ENCODE results near the gene EFHD1. TPM values are rescaled to one million over a fixed set of nuclear protein-coding genes. Genes with fewer than 3 reads are reported as not detected.
A peak's percentile ranks its signal among the peaks of the same experiment; 100 is the strongest.

EFHD1 gene
- total and polyA plus RNA-seq, 8 donors = 3.5 to 13.6 (median 5.0) TPM

DNA sequence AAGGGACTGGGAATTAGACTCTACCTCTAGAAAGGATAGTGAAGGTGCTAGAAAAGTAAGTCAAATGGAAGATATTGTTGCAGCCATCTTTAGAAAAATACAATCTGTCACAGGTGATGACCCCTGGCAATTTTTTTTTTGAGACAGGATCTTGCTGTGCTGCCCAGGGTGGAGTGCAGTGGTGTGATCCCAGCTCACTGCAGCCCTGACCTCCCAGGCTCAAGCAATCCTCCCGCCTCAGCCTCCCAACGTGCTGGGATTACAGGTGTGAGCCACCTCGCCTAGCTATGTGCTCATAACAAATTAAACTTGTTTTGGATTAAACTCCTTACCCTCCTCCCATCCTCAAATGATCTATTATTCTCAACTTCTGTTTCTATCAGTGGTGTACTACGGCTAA lies 59.9 kb downstream of the EFHD1 start:
- Histone ChIP-seq H3K36me3 (no peaks in the 10 kb centered on the region), H3K9me3 (no peaks in the 10 kb centered on the region), H3K27me3 (no peaks in the 10 kb centered on the region), H3K27ac (no peak overlapping the region), H3K4me1 (peaks cover 3 to 5% of the 10 kb centered on the region in 2 donors), H3K4me3 (no peak overlapping the region)
- ATAC-seq = no peak
- intact Hi-C loops (cut with DNase I) = no loop called here
- TF ChIP-seq, protein P1, sequence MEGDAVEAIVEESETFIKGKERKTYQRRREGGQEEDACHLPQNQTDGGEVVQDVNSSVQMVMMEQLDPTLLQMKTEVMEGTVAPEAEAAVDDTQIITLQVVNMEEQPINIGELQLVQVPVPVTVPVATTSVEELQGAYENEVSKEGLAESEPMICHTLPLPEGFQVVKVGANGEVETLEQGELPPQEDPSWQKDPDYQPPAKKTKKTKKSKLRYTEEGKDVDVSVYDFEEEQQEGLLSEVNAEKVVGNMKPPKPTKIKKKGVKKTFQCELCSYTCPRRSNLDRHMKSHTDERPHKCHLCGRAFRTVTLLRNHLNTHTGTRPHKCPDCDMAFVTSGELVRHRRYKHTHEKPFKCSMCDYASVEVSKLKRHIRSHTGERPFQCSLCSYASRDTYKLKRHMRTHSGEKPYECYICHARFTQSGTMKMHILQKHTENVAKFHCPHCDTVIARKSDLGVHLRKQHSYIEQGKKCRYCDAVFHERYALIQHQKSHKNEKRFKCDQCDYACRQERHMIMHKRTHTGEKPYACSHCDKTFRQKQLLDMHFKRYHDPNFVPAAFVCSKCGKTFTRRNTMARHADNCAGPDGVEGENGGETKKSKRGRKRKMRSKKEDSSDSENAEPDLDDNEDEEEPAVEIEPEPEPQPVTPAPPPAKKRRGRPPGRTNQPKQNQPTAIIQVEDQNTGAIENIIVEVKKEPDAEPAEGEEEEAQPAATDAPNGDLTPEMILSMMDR (IDR thresholded peaks at IDR 0.05) = no peak
- no peak for DNase-seq

DNA sequence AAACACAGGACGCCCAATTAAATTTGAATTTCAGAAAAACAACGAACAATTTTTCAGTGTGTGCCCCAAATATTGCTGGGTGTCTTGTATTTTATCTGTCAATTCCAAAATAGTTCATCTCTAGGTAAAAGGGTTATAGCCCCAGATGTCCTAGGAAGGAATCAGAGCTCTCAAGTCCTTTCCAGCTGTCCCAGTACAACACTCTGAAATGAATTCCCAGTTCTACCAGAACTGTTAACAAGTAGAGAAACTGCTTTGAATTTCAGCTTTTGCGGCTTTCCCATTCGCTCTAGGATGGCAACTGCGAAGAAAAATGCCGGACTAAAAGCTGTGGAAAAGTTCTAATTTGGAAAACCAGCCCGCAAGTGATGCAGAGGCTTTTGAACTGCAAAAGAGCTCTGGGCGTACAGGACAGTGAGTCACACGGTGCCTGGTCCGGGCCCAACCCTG lies 63.2 kb downstream of the EFHD1 start:
- DNase-seq (no peak), ATAC-seq (no peak)
- Histone ChIP-seq H3K27ac (peak overlapping the region; percentile 86 to 92), H3K9me3 (no peaks in the 10 kb centered on the region), H3K27me3 (no peaks in the 10 kb centered on the region), H3K4me3 (peak overlapping the region; percentile 97), H3K4me1 (peaks cover 24 to 32% of the 10 kb centered on the region in 2 donors), H3K36me3 (no peaks in the 10 kb centered on the region)
- TF ChIP-seq, protein P1 (IDR thresholded peaks at IDR 0.05) = no peak
- intact Hi-C loops (cut with DNase I) = no loop called here

DNA sequence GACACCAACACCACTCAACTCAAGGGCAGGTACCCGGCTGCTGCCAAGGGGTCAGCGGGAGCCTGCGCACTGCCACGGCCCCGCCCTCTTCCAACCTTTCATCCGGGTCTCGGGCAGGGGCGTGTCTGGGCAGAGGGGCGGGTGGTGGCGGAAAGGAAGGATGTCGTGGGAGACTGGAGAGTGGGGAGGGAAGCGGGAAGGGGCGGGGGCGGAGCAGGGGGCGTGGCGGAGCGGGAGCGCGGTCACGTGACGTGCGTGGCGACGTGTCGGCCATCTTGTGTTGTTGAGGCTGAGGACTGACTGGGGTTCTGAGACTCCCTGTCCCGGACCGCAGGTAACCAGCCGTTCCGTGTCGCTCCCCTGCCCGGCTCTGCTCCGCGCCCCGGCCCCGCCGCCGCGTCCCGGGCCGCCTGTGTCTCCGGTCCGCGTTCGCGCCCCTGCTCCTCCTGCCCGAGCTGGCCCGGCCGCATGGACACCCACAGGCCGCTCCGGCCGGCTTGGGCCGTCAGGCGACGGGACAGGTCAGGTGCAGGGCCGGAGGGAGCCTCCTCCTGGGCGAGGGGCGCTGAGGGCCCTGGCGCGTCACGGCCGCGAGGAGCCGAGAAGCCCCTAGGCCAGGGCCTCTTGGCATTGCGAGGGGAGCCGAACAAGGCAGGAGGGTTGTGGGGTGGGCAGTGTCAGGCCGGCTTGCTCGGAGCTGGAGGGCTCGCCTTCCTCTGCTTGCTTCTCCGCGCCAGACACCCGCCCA lies 63.8 kb downstream of the EFHD1 start, which contains the start of gene GIGYF2:
TSS of gene GIGYF2 (plus strand) at position 273 of the 748 bp plus-strand sequence. CDS start 37,867 bp downstream, outside the sequence.
- Histone ChIP-seq H3K27me3 (no peaks in the 10 kb centered on the region), H3K4me3 (peak within 1 kb of the TSS; percentile 97), H3K36me3 (no peaks in the 10 kb centered on the region), H3K9me3 (no peaks in the 10 kb centered on the region), H3K27ac (peak within 1 kb of the TSS; percentile 86 to 92), H3K4me1 (peaks cover 24 to 33% of the 10 kb centered on the region in 2 donors)
- TF ChIP-seq, protein P1 (IDR thresholded peaks at IDR 0.05) = no peak
- peak; percentile 97 for ATAC-seq
- intact Hi-C loops (cut with DNase I) = no loop called here
- DNase-seq = peak; percentile 95 to 98 (median 96)

DNA sequence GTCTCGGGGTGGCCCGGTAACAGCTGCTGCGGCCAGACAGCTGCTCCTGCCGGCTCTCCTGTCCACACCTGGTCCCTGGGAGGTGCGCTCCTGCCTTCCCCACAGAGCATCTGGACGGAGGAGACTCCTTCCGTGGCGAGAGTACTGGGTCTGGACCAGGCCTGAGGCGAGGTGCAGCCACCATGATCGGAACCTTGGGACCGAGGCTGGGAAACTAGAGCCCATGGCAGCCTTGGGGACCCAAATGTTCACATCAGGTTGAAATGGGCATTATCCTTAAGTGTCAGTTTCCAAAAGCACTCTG lies 64.4 kb downstream of the EFHD1 start:
- H3K4me3 ChIP-seq = peak overlapping the region; percentile 97
- no peaks in the 10 kb centered on the region for H3K27me3 ChIP-seq
- peaks cover 24 to 35% of the 10 kb centered on the region in 2 donors for H3K4me1 ChIP-seq
- ATAC-seq = peak; percentile 38
- H3K9me3 ChIP-seq = no peaks in the 10 kb centered on the region
- intact Hi-C loops (cut with DNase I) = no loop called here
- H3K27ac ChIP-seq = peak overlapping the region; percentile 86 to 92
- H3K36me3 ChIP-seq = peaks cover 0 to 3% of the 10 kb centered on the region in 2 donors
- TF ChIP-seq, protein P1 (IDR thresholded peaks at IDR 0.05) = no peak
- no peak for DNase-seq

DNA sequence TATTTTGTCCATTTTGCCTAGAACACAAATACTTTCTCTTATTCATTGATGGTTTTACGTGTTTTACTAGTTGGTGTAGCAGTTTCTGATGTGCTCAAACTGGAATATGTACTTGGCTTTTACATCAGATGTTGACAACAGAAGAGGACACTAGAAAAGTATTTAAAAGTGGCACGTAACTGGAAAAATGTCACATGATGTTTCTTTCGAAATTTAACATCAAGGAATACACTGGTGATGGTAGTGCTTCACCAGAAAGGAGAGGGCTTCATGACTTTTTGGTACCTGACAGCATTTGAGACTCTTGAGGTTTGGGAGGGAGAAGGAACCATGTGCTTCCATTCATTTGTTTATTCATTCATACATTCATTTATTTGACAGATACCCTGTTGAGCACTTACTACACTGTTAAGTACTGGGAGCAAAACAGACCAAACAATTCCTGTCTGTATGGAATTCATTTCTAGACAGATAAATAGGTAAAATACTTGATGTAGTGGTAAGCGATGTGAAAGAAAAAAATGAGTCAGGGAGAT lies 65.2 kb downstream of the EFHD1 start:
- no peak overlapping the region for H3K27ac ChIP-seq
- ATAC-seq = no peak
- peak overlapping the region; percentile 97 for H3K4me3 ChIP-seq
- peaks cover 24 to 35% of the 10 kb centered on the region in 2 donors for H3K4me1 ChIP-seq
- DNase-seq = peak in 1 of 4 donors; percentile 3
- intact Hi-C loops (cut with DNase I) = no loop called here
- no peaks in the 10 kb centered on the region for H3K9me3 ChIP-seq
- TF ChIP-seq, protein P1 (IDR thresholded peaks at IDR 0.05) = no peak
- peaks cover 0 to 8% of the 10 kb centered on the region in 2 donors for H3K36me3 ChIP-seq
- H3K27me3 ChIP-seq = no peaks in the 10 kb centered on the region

All from left lung (tissue), 10 donors.